ENCODE measurements around the gene NUMB.
A peak's percentile ranks its signal among the peaks of the same experiment; 100 is the strongest.

NUMB gene

GRCh38 chr14:73458183-73458976, at the start of gene NUMB:
Gene NUMB, minus strand, starts transcription at chr14:73458546. Its CDS starts 102,795 bp downstream, at chr14:73355751.
- peak; percentile 87 to 90 (median 89) for DNase-seq

GRCh38 chr14:73503648-73504047, 45.3 kb upstream of the NUMB start:
- no peak for DNase-seq

- DNase-seq: no peak
Measured at GRCh38 chr14:73502017-73502619, 43.8 kb upstream of the NUMB start.

GRCh38 chr14:73500360-73500759, 42.0 kb upstream of the NUMB start:
- DNase-seq: no peak

GRCh38 chr14:73494593-73494992, 36.2 kb upstream of the NUMB start:
- no peak for DNase-seq

GRCh38 chr14:73492670-73493069, 34.3 kb upstream of the NUMB start:
- no peak for DNase-seq

GRCh38 chr14:73492043-73492552, 33.8 kb upstream of the NUMB start:
- DNase-seq: no peak

GRCh38 chr14:73491256-73492042, 33.1 kb upstream of the NUMB start:
- peak; percentile 38 to 63 (median 48) for DNase-seq

- no peak for DNase-seq
Measured at GRCh38 chr14:73489481-73490175, 31.3 kb upstream of the NUMB start.

- DNase-seq: no peak
Measured at GRCh38 chr14:73478684-73479083, 20.3 kb upstream of the NUMB start.

GRCh38 chr14:73477618-73478266, 19.4 kb upstream of the NUMB start:
- DNase-seq: no peak

GRCh38 chr14:73476451-73476931, 18.1 kb upstream of the NUMB start:
- DNase-seq: no peak

GRCh38 chr14:73474952-73475351, 16.6 kb upstream of the NUMB start:
- no peak for DNase-seq

GRCh38 chr14:73472185-73473114, 14.1 kb upstream of the NUMB start:
- no peak for DNase-seq

GRCh38 chr14:73471582-73472184, 13.3 kb upstream of the NUMB start:
- no peak for DNase-seq

- DNase-seq: no peak
Measured at GRCh38 chr14:73468828-73469375, 10.6 kb upstream of the NUMB start.

GRCh38 chr14:73467800-73468199, 9.5 kb upstream of the NUMB start:
- DNase-seq: no peak

- DNase-seq: peak in 2 of 4 experiments; percentile 10 to 33
Measured at GRCh38 chr14:73467377-73467776, 9.0 kb upstream of the NUMB start.

- no peak for DNase-seq
Measured at GRCh38 chr14:73466861-73467260, 8.5 kb upstream of the NUMB start.
